Chondrocyte (in vitro differentiated cells): ENCODE measurements around the gene FUCA1. TPM values are rescaled to one million over a fixed set of nuclear protein-coding genes. Genes with fewer than 3 reads are reported as not detected.
"Not testable (repeated sequence)": the region's sequence is repeated elsewhere in the genome, so short reads cannot be mapped to it uniquely, and the experiment has no call there.

Experiments
- DNase-seq: peaks from one replicate; pipeline ENCODE4 v3.0.0; 2021; ENCODE audit warnings: mixed read lengths, low spot score
- H3K27ac Mint-ChIP-seq: one replicate; pipeline ENCODE4 v1.8.0; 2021; ENCODE audit warnings: mild to moderate bottlenecking, moderate library complexity, mixed read lengths; ENCODE audit not compliant: unreplicated experiment
- H3K27me3 Mint-ChIP-seq: 2 replicates; pipeline ENCODE4 v1.8.0; 2021; ENCODE audit warnings: low read depth, mixed read lengths
- H3K36me3 Mint-ChIP-seq: 2 replicates; pipeline ENCODE4 v1.8.0; 2021; ENCODE audit warnings: low read depth, mixed read lengths
- H3K4me1 Mint-ChIP-seq: 2 replicates; pipeline ENCODE4 v1.8.0; 2021; ENCODE audit warnings: low read depth, mild to moderate bottlenecking, mixed read lengths
- H3K4me3 Mint-ChIP-seq: one replicate; pipeline ENCODE4 v1.8.0; 2021; ENCODE audit warnings: mild to moderate bottlenecking, moderate library complexity, mixed read lengths; ENCODE audit not compliant: unreplicated experiment
- H3K9me3 Mint-ChIP-seq: 2 replicates; pipeline ENCODE4 v1.8.0; 2021; ENCODE audit warnings: low read depth, mixed read lengths
- total RNA-seq: library from RNA; stranded (reverse); gene quantifications from 3 replicates; pipeline ENCODE4 v1.2.1, GENCODE V29; 2021
- TF ChIP-seq, protein P1 (sequence below): fragments of 200-600 bp; sonication (generic); IDR thresholded peaks from 2 replicates; pipeline ENCODE4 v1.5.0; 2021; ENCODE audit warnings: antibody characterized with exemption, mild to moderate bottlenecking, moderate library complexity

Gene FUCA1
- total RNA-seq, 1 donor from 2014 or later: 15.6 TPM

DNA sequence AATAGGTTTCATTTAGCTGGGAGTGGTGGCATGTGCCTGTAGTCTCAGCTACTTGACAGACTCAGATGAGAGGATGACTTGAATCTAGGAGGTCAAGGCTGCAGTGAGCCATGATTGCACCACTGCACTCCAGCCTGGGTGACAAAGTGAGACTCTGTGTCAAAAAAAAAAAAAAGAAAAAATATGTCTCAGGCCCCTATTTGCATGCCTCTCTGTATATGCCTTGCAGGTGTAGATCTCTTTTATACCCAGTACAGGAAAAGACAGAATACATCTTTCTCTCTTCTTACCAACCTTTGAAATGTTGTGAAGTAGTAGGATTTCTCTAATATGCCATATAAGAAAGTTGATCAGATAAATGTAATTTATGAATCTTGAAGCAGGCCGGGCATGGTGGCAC, 38.6 kb upstream of the FUCA1 start:
- Mint-ChIP-seq H3K4me1 (no peaks in the 10 kb centered on the region), H3K27me3 (peaks cover 43% of the 10 kb centered on the region), H3K36me3 (peaks cover 1% of the 10 kb centered on the region), H3K27ac (no peak overlapping the region), H3K4me3 (no peak overlapping the region), H3K9me3 (no peaks in the 10 kb centered on the region)
- TF ChIP-seq, protein P1, sequence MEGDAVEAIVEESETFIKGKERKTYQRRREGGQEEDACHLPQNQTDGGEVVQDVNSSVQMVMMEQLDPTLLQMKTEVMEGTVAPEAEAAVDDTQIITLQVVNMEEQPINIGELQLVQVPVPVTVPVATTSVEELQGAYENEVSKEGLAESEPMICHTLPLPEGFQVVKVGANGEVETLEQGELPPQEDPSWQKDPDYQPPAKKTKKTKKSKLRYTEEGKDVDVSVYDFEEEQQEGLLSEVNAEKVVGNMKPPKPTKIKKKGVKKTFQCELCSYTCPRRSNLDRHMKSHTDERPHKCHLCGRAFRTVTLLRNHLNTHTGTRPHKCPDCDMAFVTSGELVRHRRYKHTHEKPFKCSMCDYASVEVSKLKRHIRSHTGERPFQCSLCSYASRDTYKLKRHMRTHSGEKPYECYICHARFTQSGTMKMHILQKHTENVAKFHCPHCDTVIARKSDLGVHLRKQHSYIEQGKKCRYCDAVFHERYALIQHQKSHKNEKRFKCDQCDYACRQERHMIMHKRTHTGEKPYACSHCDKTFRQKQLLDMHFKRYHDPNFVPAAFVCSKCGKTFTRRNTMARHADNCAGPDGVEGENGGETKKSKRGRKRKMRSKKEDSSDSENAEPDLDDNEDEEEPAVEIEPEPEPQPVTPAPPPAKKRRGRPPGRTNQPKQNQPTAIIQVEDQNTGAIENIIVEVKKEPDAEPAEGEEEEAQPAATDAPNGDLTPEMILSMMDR: no peak
- no peak for DNase-seq

DNA sequence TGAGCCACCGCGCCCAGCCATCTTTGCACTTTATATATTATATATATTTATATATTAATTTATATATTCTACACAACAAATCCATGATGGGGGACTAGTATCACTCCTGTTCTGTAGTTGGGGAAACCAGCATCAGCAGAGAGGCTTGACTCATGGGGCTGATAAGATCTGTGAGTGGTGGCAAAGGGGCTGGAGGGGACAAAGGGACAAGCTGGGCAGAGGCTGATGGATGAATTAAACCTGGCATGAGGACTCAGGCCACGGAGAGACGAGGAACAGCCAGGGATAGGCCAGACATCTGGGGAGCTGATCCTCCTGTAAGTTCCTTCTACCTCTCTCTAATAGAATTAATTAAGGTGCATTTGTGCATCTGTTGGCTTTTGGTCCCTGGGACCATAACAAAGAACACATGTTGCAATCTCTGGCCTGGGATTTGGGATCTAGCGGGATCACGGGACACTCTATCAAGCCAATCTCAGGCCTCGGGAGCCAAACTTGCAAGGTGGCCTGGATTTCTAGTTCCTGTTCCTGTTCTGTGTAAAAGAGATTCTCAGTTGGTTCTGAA, 37.5 kb upstream of the FUCA1 start:
- no peak for DNase-seq
- no peaks in the 10 kb centered on the region for H3K9me3 Mint-ChIP-seq
- no peak overlapping the region for H3K4me3 Mint-ChIP-seq
- TF ChIP-seq, protein P1: no peak
- no peaks in the 10 kb centered on the region for H3K4me1 Mint-ChIP-seq
- H3K27me3 Mint-ChIP-seq: peaks cover 37% of the 10 kb centered on the region
- no peak overlapping the region for H3K27ac Mint-ChIP-seq
- no peaks in the 10 kb centered on the region for H3K36me3 Mint-ChIP-seq

DNA sequence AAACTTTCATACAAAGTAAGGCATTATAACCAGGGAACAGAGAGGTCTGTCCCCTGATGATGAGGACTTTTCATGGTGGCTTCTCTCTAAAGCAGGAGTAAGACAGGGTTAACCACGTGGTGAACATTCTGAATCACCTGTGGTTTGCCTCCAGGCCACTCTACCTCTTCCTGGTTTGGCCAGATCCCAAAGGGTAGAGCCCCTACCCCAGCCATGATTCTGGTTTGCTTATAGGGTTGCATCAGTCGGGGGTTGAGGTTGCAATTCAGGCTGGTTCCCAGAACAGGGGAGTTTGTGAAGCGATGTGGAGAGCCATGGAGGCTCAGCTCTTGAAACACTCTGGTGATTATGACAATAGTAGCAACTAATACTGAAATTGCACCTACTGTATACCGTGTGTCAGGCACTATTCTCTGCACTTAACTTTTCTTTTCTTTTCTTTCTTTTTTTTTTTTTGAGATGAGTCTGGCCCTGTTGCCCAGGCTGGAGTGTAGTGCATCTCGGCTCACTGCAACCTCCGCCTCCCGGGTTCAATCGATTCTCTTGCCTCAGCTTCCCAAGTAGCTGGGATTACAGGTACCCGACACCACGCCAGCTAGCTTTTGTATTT, 36.8 kb upstream of the FUCA1 start:
- DNase-seq: no peak
- Mint-ChIP-seq H3K36me3 (no peaks in the 10 kb centered on the region), H3K27ac (no peak overlapping the region), H3K4me1 (no peaks in the 10 kb centered on the region), H3K4me3 (no peak overlapping the region), H3K27me3 (peaks cover 38% of the 10 kb centered on the region), H3K9me3 (no peaks in the 10 kb centered on the region)
- TF ChIP-seq, protein P1: no peak

DNA sequence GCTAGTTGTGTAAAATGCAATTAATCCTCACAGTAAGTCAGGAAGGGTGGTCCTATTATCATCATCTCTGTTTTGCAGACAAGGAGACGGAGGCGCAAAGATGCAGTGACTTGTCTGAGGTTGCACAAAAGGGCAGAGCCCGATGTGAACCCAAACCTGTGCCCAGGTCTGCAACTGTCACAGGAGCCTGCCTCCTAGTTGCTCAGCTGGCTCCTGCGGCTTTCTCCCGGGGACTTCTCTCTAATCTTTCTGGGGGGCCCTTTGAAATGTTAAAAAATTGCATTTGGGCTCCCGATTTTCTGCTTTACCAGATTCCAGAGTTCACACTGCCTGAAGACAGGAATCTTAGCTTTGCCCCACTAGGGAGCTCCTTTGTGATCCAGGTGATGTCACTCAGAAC, 35.7 kb upstream of the FUCA1 start:
- Mint-ChIP-seq H3K4me3 (no peak overlapping the region), H3K9me3 (no peaks in the 10 kb centered on the region), H3K27ac (no peak overlapping the region), H3K27me3 (peaks cover 29% of the 10 kb centered on the region), H3K36me3 (no peaks in the 10 kb centered on the region), H3K4me1 (no peaks in the 10 kb centered on the region)
- TF ChIP-seq, protein P1: no peak
- DNase-seq: no peak

DNA sequence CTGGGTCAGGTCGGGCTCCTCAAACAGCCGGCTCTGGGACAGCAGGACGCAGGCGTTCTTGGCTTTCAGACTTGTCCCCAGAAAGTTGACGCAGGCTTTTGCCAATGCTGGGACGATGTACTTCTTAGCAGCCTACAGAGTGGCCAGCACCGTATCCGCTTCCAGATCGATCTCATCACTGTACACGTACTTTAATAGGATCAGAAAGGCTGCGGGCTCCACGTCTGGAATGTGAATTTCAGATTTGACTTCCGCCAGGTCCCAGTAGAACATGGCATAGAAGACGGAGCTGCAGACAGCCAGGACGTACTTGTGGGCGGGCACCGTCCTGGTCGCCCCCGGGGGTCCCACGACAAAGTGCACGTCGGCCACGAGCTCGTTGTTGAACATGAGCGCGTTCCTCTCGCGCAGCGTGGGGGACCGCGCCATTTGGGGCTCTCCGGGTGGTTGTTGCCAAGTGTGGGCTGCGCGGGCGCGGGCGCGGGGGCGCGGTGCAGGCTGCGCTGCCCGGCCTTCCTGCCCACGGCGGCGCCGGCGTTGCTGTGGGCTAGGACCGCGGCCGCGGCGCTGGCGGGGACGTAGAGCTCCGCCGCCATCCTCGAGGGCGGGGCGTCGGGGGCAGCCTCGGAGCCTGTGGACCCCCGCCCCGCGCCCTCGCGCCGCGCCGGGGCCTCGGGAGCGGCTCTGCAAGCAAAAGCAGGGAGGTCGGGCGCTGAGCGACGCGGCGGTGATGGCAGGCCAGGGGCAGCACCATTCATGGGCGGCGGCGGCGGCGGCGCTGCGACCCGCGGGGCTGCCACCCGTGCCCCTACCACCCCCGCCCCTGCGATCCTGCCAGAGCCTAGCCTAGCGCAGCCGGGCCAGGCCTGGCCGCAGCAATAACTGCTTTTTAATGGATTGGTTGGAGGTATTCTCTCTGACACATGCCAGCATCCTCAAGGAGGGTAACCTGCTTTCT, 34.5 kb upstream of the FUCA1 start:
- no peak overlapping the region for H3K27ac Mint-ChIP-seq
- H3K27me3 Mint-ChIP-seq: peaks cover 27% of the 10 kb centered on the region
- H3K9me3 Mint-ChIP-seq: no peaks in the 10 kb centered on the region
- H3K4me3 Mint-ChIP-seq: peak overlapping the region; percentile 47
- no peak for DNase-seq
- no peaks in the 10 kb centered on the region for H3K36me3 Mint-ChIP-seq
- H3K4me1 Mint-ChIP-seq: no peaks in the 10 kb centered on the region
- TF ChIP-seq, protein P1: no peak

DNA sequence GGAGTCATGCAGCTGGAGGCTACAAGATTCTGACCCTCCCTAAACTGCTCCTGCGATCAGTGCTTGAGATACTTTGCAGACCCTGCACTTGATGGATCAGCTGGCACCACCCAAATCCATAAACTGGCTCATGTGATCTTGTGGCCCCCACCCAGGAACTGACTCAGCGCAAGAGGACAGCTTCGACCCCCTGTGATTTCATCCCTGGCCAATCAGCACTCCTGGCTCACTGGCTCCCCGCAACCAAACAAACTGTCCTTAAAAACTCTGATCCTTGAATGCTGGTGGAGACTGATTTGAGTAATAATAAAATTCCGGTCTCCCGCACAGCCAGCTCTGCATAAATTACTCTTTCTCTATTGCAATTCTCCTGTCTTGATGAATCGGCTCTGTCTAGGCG, 31.9 kb upstream of the FUCA1 start:
- DNase-seq, H3K36me3 Mint-ChIP-seq, H3K4me1 Mint-ChIP-seq, H3K27ac Mint-ChIP-seq, H3K9me3 Mint-ChIP-seq: not testable (repeated sequence)
- Mint-ChIP-seq H3K27me3 (peaks cover 29% of the 10 kb centered on the region), H3K4me3 (peak overlapping the region; percentile 1)
